H9 (cell line): Measurements from ENCODE around the gene SENP7. TPM values are rescaled to one million over a fixed set of nuclear protein-coding genes. Genes with fewer than 3 reads are reported as not detected.

ENCODE experiments used
- DNase-seq: peaks from one replicate; pipeline ENCODE4 v3.0.0-alpha.2; 2017
- H2AFZ ChIP-seq: one replicate; pipeline ENCODE4 v1.6.1; 2013; ENCODE audit warnings: mild to moderate bottlenecking, low read length, control low read depth, moderate library complexity
- H2AK5ac ChIP-seq: 2 replicates; pipeline ENCODE4 v1.6.1; 2013; ENCODE audit warnings: low read length, control low read depth, mixed read lengths; ENCODE audit not compliant: insufficient read length
- H2BK120ac ChIP-seq: one replicate; pipeline ENCODE4 v1.6.1; 2013; ENCODE audit warnings: low read depth, mild to moderate bottlenecking, low read length, control low read depth, inconsistent platforms; ENCODE audit not compliant: poor library complexity, severe bottlenecking
- H2BK12ac ChIP-seq: 2 replicates; pipeline ENCODE4 v1.6.1; 2013; ENCODE audit warnings: low read length, control low read depth, mixed read lengths, low read depth; ENCODE audit not compliant: insufficient read length
- H2BK15ac ChIP-seq: 2 replicates; pipeline ENCODE4 v1.6.1; 2013; ENCODE audit warnings: low read depth, low read length, control low read depth
- H2BK20ac ChIP-seq: one replicate; pipeline ENCODE4 v1.6.1; 2013; ENCODE audit warnings: low read depth, mild to moderate bottlenecking, low read length, control low read depth, inconsistent platforms; ENCODE audit not compliant: poor library complexity, severe bottlenecking
- H2BK5ac ChIP-seq: 2 replicates; pipeline ENCODE4 v1.6.1; 2013; ENCODE audit warnings: low read length, control low read depth, mixed read lengths; ENCODE audit not compliant: insufficient read length
- H3K14ac ChIP-seq: 2 replicates; pipeline ENCODE4 v1.6.1; 2013; ENCODE audit warnings: low read length, control low read depth; ENCODE audit not compliant: insufficient read depth
- H3K18ac ChIP-seq: 2 replicates; pipeline ENCODE4 v1.6.1; 2013; ENCODE audit warnings: low read depth, mild to moderate bottlenecking, mixed read lengths, low read length, control low read depth; ENCODE audit not compliant: insufficient read length
- H3K23ac ChIP-seq: 2 replicates; pipeline ENCODE4 v1.6.1; 2013; ENCODE audit warnings: low read length, control low read depth, mixed read lengths, low read depth; ENCODE audit not compliant: insufficient read length
- H3K23me2 ChIP-seq: 2 replicates; pipeline ENCODE4 v1.6.1; 2013; ENCODE audit warnings: low read depth, mild to moderate bottlenecking, mixed read lengths, low read length, control low read depth; ENCODE audit not compliant: insufficient read length, poor library complexity, severe bottlenecking
- H3K27ac ChIP-seq: 2 replicates; pipeline ENCODE4 v1.5.1; 2013; ENCODE audit warnings: low read length, control low read depth, mixed read lengths, low read depth; ENCODE audit not compliant: insufficient read length
- H3K27me3 ChIP-seq: 2 replicates; pipeline ENCODE4 v1.6.1; 2013; ENCODE audit warnings: low read length, control low read depth, inconsistent platforms; ENCODE audit not compliant: insufficient read depth
- H3K4ac ChIP-seq: 2 replicates; pipeline ENCODE4 v1.6.1; 2013; ENCODE audit warnings: low read depth, mild to moderate bottlenecking, control low read depth, inconsistent platforms, low read length, moderate library complexity
- H3K4me1 ChIP-seq: 2 replicates; pipeline ENCODE4 v1.6.1; 2013; ENCODE audit warnings: low read length, control low read depth, inconsistent platforms; ENCODE audit not compliant: insufficient read depth
- H3K4me2 ChIP-seq: 2 replicates; pipeline ENCODE4 v1.6.1; 2013; ENCODE audit warnings: low read length, control low read depth, mixed read lengths; ENCODE audit not compliant: insufficient read length, insufficient read depth
- H3K56ac ChIP-seq: 2 replicates; pipeline ENCODE4 v1.6.1; 2013; ENCODE audit warnings: low read depth, mild to moderate bottlenecking, mixed read lengths, low read length, control low read depth; ENCODE audit not compliant: insufficient read length
- H3K79me1 ChIP-seq: 2 replicates; pipeline ENCODE4 v1.6.1; 2013; ENCODE audit warnings: low read depth, mild to moderate bottlenecking, moderate library complexity, low read length, control low read depth, inconsistent platforms; ENCODE audit not compliant: insufficient read depth, poor library complexity, severe bottlenecking
- H3K79me2 ChIP-seq: 2 replicates; pipeline ENCODE4 v1.6.1; 2013; ENCODE audit warnings: low read length, control low read depth, inconsistent platforms; ENCODE audit not compliant: insufficient read depth
- H3K9ac ChIP-seq: 2 replicates; pipeline ENCODE4 v1.6.1; 2013; ENCODE audit warnings: low read length, control low read depth, mixed read lengths; ENCODE audit not compliant: insufficient read length; ENCODE audit errors: extremely low read depth
- H3K9me3 ChIP-seq: one replicate; pipeline ENCODE4 v1.6.1; 2013; ENCODE audit warnings: low read depth, low read length, inconsistent platforms; ENCODE audit not compliant: control insufficient read depth
- H3T11ph ChIP-seq: one replicate; pipeline ENCODE4 v1.6.1; 2013; ENCODE audit warnings: mild to moderate bottlenecking, low read length, control low read depth, inconsistent platforms
- H4K20me1 ChIP-seq: one replicate; pipeline ENCODE4 v1.6.1; 2013; ENCODE audit not compliant: control insufficient read depth, insufficient read length, insufficient read depth
- H4K5ac ChIP-seq: 2 replicates; pipeline ENCODE4 v1.6.1; 2013; ENCODE audit warnings: low read depth, mild to moderate bottlenecking, mixed read lengths, low read length, control low read depth; ENCODE audit not compliant: insufficient read length
- H4K8ac ChIP-seq: replicated peaks from 2 replicates; pipeline ENCODE4 v1.6.1; 2013; ENCODE audit warnings: low read length, control low read depth, mixed read lengths, low read depth; ENCODE audit not compliant: insufficient read length
- H4K91ac ChIP-seq: 2 replicates; pipeline ENCODE4 v1.6.1; 2013; ENCODE audit warnings: low read depth, mild to moderate bottlenecking, moderate library complexity, mixed read lengths, low read length, control low read depth; ENCODE audit not compliant: insufficient read length
- H3K27ac Mint-ChIP-seq, 3 experiments: 2 replicates in 2 of 3; 3 replicates in 1 of 3; pipeline ENCODE4 v1.8.0; 2020 to 2021; ENCODE audit warnings: mixed read lengths in 3 of 3, mild to moderate bottlenecking in 1 of 3, moderate library complexity in 1 of 3
- H3K27me3 Mint-ChIP-seq: 2 replicates; pipeline ENCODE4 v1.8.0; 2021; ENCODE audit warnings: low read depth, mild to moderate bottlenecking, moderate library complexity, mixed read lengths
- H3K36me3 Mint-ChIP-seq, 3 experiments: 2 replicates in 2 of 3; 3 replicates in 1 of 3; pipeline ENCODE4 v1.8.0; 2020 to 2021; ENCODE audit warnings: low read depth in 3 of 3, mixed read lengths in 3 of 3; ENCODE audit not compliant: insufficient read depth in 1 of 3
- H3K4me1 Mint-ChIP-seq, 2 experiments: 2 replicates each; pipeline ENCODE4 v1.8.0; 2020; ENCODE audit warnings: mixed read lengths in 2 of 2
- H3K4me3 Mint-ChIP-seq, 2 experiments: 2 replicates in 1 of 2; 3 replicates in 1 of 2; pipeline ENCODE4 v1.8.0; 2020 to 2021; ENCODE audit warnings: mild to moderate bottlenecking in 2 of 2, mixed read lengths in 2 of 2, moderate library complexity in 1 of 2
- H3K9me3 Mint-ChIP-seq, 2 experiments: 2 replicates in 1 of 2; 3 replicates in 1 of 2; pipeline ENCODE4 v1.8.0; 2020; ENCODE audit warnings: mild to moderate bottlenecking in 2 of 2, mixed read lengths in 2 of 2, moderate library complexity in 1 of 2
- CTCF ChIP-seq: fragments of 200-600 bp; sonication (generic); conservative IDR thresholded peaks from 3 replicates; pipeline ENCODE4 v1.8.0; 2021; ENCODE audit warnings: antibody characterized with exemption, mild to moderate bottlenecking
- WGBS: extraction: QIAGEN DNeasy Blood & Tissue Kit; methylation state at CpG from one replicate; pipeline ENCODE4 v1.1.7; 2013; ENCODE audit warnings: missing lambda C conversion rate, low lambda C conversion rate, mixed read lengths; ENCODE audit not compliant: insufficient read length; ENCODE audit errors: extremely low coverage; 5-methylcytosine and 5-hydroxymethylcytosine counted together
- total RNA-seq: library from RNA; stranded (reverse); gene quantifications from 2 replicates; pipeline ENCODE4 v1.2.1, GENCODE V29; 2021

Gene SENP7
- total RNA-seq, 1 experiment from 2014 or later = 8.4 TPM

- no peak overlapping the region for H4K5ac ChIP-seq
- no peaks in the 10 kb centered on the region for H3K9me3 ChIP-seq
- no peak overlapping the region for H3K18ac ChIP-seq
- no peak overlapping the region for H4K8ac ChIP-seq
- H3K9me3 Mint-ChIP-seq = peaks cover 15 to 19% of the 10 kb centered on the region in 2 experiments
- no peak overlapping the region for H2BK20ac ChIP-seq
- H3K23me2 ChIP-seq = no peaks in the 10 kb centered on the region
- peaks cover 8 to 15% (median 10%) of the 10 kb centered on the region in 3 experiments for H3K36me3 Mint-ChIP-seq
- no peaks in the 10 kb centered on the region for H4K20me1 ChIP-seq
- no peak overlapping the region for H3K56ac ChIP-seq
- WGBS = no CpG with 5 or more reads among the region's 2 CpGs
- 0 out of 5 replicates have a peak overlapping the region, but pooled peaks of 1 of the 2 experiments have one; percentile 4 for H3K4me3 Mint-ChIP-seq
- H3K4me2 ChIP-seq = no peak overlapping the region
- no peak overlapping the region for H4K91ac ChIP-seq
- no peaks in the 10 kb centered on the region; the same call in 1 of the 2 replicates for H3K4me1 ChIP-seq
- no peak overlapping the region for H3K4ac ChIP-seq
- peaks cover 31 to 34% of the 10 kb centered on the region in 2 experiments for H3K4me1 Mint-ChIP-seq
- peak overlapping the region in 1 of 3 experiments; percentile 78; a peak in 1 of 7 replicates for H3K27ac Mint-ChIP-seq
- H2BK12ac ChIP-seq = no peak overlapping the region
- TF ChIP-seq CTCF = no peak
- no peak overlapping the region for H2BK120ac ChIP-seq
- no peaks in the 10 kb centered on the region; the same call in 1 of the 2 replicates for H3K27me3 Mint-ChIP-seq
- no peak overlapping the region for H2BK5ac ChIP-seq
- H3K79me1 ChIP-seq = no peaks in the 10 kb centered on the region
- no peaks in the 10 kb centered on the region for H3K79me2 ChIP-seq
- no peak overlapping the region for H3K27ac ChIP-seq
- H2AK5ac ChIP-seq = no peak overlapping the region
- H3T11ph ChIP-seq = no peak overlapping the region
- H3K27me3 ChIP-seq = no peaks in the 10 kb centered on the region
- H3K23ac ChIP-seq = no peak overlapping the region
- no peak overlapping the region for H2BK15ac ChIP-seq
- no peak for DNase-seq
- H3K14ac ChIP-seq = no peak overlapping the region
- H2AFZ ChIP-seq = no peak overlapping the region
- H3K9ac ChIP-seq = no peak overlapping the region
These were observed 18.6 kb upstream of the SENP7 start for GRCh38 chr3:101531473-101532086.
